Esophagus mucosa (tissue), 1 donor: ENCODE results near the gene PRMT7. TPM values are rescaled to one million over a fixed set of nuclear protein-coding genes. Genes with fewer than 3 reads are reported as not detected.

Experiments used
- ATAC-seq: fragments of 200-7000 bp; cut with Tn5 transposase; one replicate; pipeline ENCODE4 v1.9.1; 2020
- total RNA-seq: library from RNA; stranded (reverse); gene quantifications from one replicate; pipeline ENCODE4 v1.2.4, GENCODE V29; 2023
- donor health status: DM: yes; HTN: yes; CAD: no.

Gene PRMT7
- total RNA-seq: 14.8 TPM

GRCh38 chr16:68310774-68311511, at the start of gene PRMT7, which contains the start of gene SLC7A6OS:
PRMT7 (plus strand) TSS chr16:68311019; CDS start chr16:68315980, 4,961 bp downstream.
SLC7A6OS (minus strand) TSS chr16:68310946; CDS start chr16:68310926, 20 bp downstream.
- peak; percentile 99 for ATAC-seq

GRCh38 chr16:68263559-68264127, 47.2 kb upstream of the PRMT7 start:
- no peak for ATAC-seq

GRCh38 chr16:68264128-68265077, 46.4 kb upstream of the PRMT7 start, which contains the start of gene SLC7A6:
SLC7A6 (plus strand) TSS chr16:68264526; CDS start chr16:68274727, 10,201 bp downstream.
- peak; percentile 74 for ATAC-seq

- peak; percentile 69 for ATAC-seq
Observed at GRCh38 chr16:68265078-68265920, 45.5 kb upstream of the PRMT7 start.

- no peak for ATAC-seq
Observed at GRCh38 chr16:68267612-68268405, 43.0 kb upstream of the PRMT7 start.

GRCh38 chr16:68269793-68270192, 41.0 kb upstream of the PRMT7 start:
- ATAC-seq: no peak

- no peak for ATAC-seq
Observed at GRCh38 chr16:68270353-68270752, 40.5 kb upstream of the PRMT7 start.

GRCh38 chr16:68272507-68273209, 38.2 kb upstream of the PRMT7 start:
- ATAC-seq: no peak

- ATAC-seq: no peak
Observed at GRCh38 chr16:68273459-68273858, 37.4 kb upstream of the PRMT7 start.

- peak; percentile 72 for ATAC-seq
Observed at GRCh38 chr16:68273896-68274295, 36.9 kb upstream of the PRMT7 start.

GRCh38 chr16:68274441-68274840, 36.4 kb upstream of the PRMT7 start:
- ATAC-seq: no peak

- no peak for ATAC-seq
Observed at GRCh38 chr16:68275611-68276191, 35.1 kb upstream of the PRMT7 start.

GRCh38 chr16:68276223-68276622, 34.6 kb upstream of the PRMT7 start:
- ATAC-seq: no peak

GRCh38 chr16:68279726-68280558, 30.9 kb upstream of the PRMT7 start:
- ATAC-seq: no peak

- no peak for ATAC-seq
Observed at GRCh38 chr16:68281368-68282063, 29.3 kb upstream of the PRMT7 start.

GRCh38 chr16:68282064-68282452, 28.8 kb upstream of the PRMT7 start:
- no peak for ATAC-seq

- ATAC-seq: no peak
Observed at GRCh38 chr16:68283346-68283745, 27.5 kb upstream of the PRMT7 start.

GRCh38 chr16:68283801-68284598, 26.8 kb upstream of the PRMT7 start:
- ATAC-seq: no peak
